PC-9 (cell line): ENCODE results near the gene UGT1A3. TPM values are rescaled to one million over a fixed set of nuclear protein-coding genes. Genes with fewer than 3 reads are reported as not detected.

Experiments
- BruUV-seq: library from RNA; stranded (reverse); fragments of 400-500 nt; replicated peaks from 2 replicates; lab custom pipeline; 2021; lab: Mats Ljungman, UMichigan
- CTCF ChIA-PET: fragments of 300-600 bp; sonication (Branson Sonifier 250); formaldehyde crosslinking; loops from one replicate; lab custom pipeline; 2022; ENCODE audit warnings: antibody characterized with exemption; lab: Charles Lee
- POLR2A ChIA-PET: fragments of 300-600 bp; sonication (Branson Sonifier 250); formaldehyde crosslinking; loops from one replicate; lab custom pipeline; 2022; ENCODE audit warnings: antibody characterized with exemption; ENCODE audit not compliant: unreplicated experiment; lab: Charles Lee
- DNase-seq, 2 experiments: peaks; one replicate each; pipeline versions ENCODE4 v3.0.0 to v3.0.0-alpha.2; 2015 to 2022; ENCODE audit warnings: mixed read lengths in 1 of 2
- H2AFZ ChIP-seq: fragments of 200-600 bp; sonication (generic); 2 replicates; pipeline ENCODE4 v1.8.1; 2017; ENCODE audit warnings: antibody characterized with exemption
- H3F3A ChIP-seq: fragments of 200-600 bp; sonication (generic); 2 replicates; pipeline ENCODE4 v1.8.1; 2017; ENCODE audit warnings: antibody characterized with exemption, mild to moderate bottlenecking, low read depth; ENCODE audit not compliant: insufficient read depth
- H3K27ac ChIP-seq: fragments of 200-600 bp; sonication (generic); 2 replicates; pipeline ENCODE4 v1.6.1; 2016; ENCODE audit warnings: mixed run types
- H3K27me3 ChIP-seq: fragments of 200-600 bp; sonication (generic); 2 replicates; pipeline ENCODE4 v1.6.1; 2016; ENCODE audit warnings: low read depth, mixed run types; ENCODE audit not compliant: insufficient read depth
- H3K36me3 ChIP-seq: fragments of 200-600 bp; sonication (generic); 2 replicates; pipeline ENCODE4 v1.6.1; 2016; ENCODE audit warnings: low read depth, mixed run types
- H3K4me1 ChIP-seq: fragments of 200-600 bp; sonication (generic); replicated peaks from 2 replicates; pipeline ENCODE4 v1.6.1; 2016; ENCODE audit warnings: mixed run types; ENCODE audit not compliant: insufficient read depth
- H3K4me2 ChIP-seq: fragments of 200-600 bp; sonication (generic); 2 replicates; pipeline ENCODE4 v1.6.1; 2017; ENCODE audit warnings: mixed run types
- H3K4me3 ChIP-seq: fragments of 200-600 bp; sonication (generic); 2 replicates; pipeline ENCODE4 v1.6.1; 2016; ENCODE audit warnings: mixed run types
- H3K79me2 ChIP-seq: fragments of 200-600 bp; sonication (generic); 2 replicates; pipeline ENCODE4 v1.6.1; 2017; ENCODE audit warnings: low read depth, mixed run types
- H3K9me2 ChIP-seq: fragments of 200-600 bp; sonication (generic); 2 replicates; pipeline ENCODE4 v1.8.1; 2017; ENCODE audit warnings: mild to moderate bottlenecking; ENCODE audit not compliant: insufficient read depth
- H3K9me3 ChIP-seq: fragments of 200-600 bp; sonication (generic); 2 replicates; pipeline ENCODE4 v1.8.1; 2016; ENCODE audit warnings: low read depth; ENCODE audit not compliant: insufficient read depth
- H4K20me1 ChIP-seq: fragments of 200-600 bp; sonication (generic); 2 replicates; pipeline ENCODE4 v1.8.1; 2017; ENCODE audit not compliant: insufficient read depth
- EZH2 ChIP-seq: fragments of 200-600 bp; sonication (generic); IDR thresholded peaks from 2 replicates; pipeline ENCODE4 v1.8.0; 2017; ENCODE audit warnings: antibody characterized with exemption, low read depth
- intact Hi-C: fragments of 100-400 bp; cut with micrococcal nuclease; formaldehyde crosslinking; loops from one replicate; pipeline ENCODE4 v1.10.0; 2022; ENCODE audit not compliant: unreplicated experiment
- total RNA-seq: library from RNA; stranded (reverse); gene quantifications from 2 replicates; pipeline ENCODE4 v1.2.3, GENCODE V29; 2021
- TF ChIP-seq, protein P1 (sequence below): fragments of 200-600 bp; sonication (generic); conservative IDR thresholded peaks from 2 replicates; pipeline ENCODE4 v1.6.1; 2017; ENCODE audit warnings: mixed run types, antibody characterized with exemption, mild to moderate bottlenecking, moderate library complexity

UGT1A3 gene
- total RNA-seq, 1 experiment from 2014 or later: 67.1 TPM

DNA sequence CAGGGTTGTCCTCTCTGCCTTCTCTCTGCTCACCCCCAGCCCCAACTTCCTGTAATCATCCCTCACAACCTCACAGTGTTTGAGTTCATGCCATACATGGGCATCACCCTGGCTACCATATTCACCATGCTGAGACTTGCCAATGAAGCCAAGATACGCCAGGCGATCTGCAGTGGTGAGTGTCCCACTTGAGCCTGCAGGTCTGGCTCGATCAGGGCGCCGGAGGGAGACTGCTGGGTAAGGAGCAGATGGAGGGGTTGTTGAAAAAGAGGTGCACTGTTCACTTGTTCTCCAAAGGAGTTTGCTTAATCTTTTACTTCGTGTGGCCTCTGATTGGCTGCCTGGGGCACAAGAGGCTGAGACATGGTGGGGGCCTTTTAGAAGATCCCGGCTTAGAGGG, 63.9 kb downstream of the UGT1A3 start:
- no peaks in the 10 kb centered on the region for H3K9me2 ChIP-seq
- ChIA-PET POLR2A (no interaction called here), CTCF (no interaction called here)
- intact Hi-C loops: no loop called here
- H3K4me3 ChIP-seq: no peak overlapping the region
- H3F3A ChIP-seq: no peaks in the 10 kb centered on the region
- H2AFZ ChIP-seq: no peak overlapping the region
- BruUV-seq: no TSS peak
- H3K4me2 ChIP-seq: no peak overlapping the region
- H3K4me1 ChIP-seq: no peaks in the 10 kb centered on the region
- no peaks in the 10 kb centered on the region for H3K27me3 ChIP-seq
- no peaks in the 10 kb centered on the region for H4K20me1 ChIP-seq
- no peak overlapping the region for H3K27ac ChIP-seq
- no peaks in the 10 kb centered on the region for H3K79me2 ChIP-seq
- no peak for DNase-seq
- H3K36me3 ChIP-seq: no peaks in the 10 kb centered on the region
- no peak for TF ChIP-seq EZH2
- TF ChIP-seq, protein P1, sequence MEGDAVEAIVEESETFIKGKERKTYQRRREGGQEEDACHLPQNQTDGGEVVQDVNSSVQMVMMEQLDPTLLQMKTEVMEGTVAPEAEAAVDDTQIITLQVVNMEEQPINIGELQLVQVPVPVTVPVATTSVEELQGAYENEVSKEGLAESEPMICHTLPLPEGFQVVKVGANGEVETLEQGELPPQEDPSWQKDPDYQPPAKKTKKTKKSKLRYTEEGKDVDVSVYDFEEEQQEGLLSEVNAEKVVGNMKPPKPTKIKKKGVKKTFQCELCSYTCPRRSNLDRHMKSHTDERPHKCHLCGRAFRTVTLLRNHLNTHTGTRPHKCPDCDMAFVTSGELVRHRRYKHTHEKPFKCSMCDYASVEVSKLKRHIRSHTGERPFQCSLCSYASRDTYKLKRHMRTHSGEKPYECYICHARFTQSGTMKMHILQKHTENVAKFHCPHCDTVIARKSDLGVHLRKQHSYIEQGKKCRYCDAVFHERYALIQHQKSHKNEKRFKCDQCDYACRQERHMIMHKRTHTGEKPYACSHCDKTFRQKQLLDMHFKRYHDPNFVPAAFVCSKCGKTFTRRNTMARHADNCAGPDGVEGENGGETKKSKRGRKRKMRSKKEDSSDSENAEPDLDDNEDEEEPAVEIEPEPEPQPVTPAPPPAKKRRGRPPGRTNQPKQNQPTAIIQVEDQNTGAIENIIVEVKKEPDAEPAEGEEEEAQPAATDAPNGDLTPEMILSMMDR: no peak
- no peaks in the 10 kb centered on the region for H3K9me3 ChIP-seq

DNA sequence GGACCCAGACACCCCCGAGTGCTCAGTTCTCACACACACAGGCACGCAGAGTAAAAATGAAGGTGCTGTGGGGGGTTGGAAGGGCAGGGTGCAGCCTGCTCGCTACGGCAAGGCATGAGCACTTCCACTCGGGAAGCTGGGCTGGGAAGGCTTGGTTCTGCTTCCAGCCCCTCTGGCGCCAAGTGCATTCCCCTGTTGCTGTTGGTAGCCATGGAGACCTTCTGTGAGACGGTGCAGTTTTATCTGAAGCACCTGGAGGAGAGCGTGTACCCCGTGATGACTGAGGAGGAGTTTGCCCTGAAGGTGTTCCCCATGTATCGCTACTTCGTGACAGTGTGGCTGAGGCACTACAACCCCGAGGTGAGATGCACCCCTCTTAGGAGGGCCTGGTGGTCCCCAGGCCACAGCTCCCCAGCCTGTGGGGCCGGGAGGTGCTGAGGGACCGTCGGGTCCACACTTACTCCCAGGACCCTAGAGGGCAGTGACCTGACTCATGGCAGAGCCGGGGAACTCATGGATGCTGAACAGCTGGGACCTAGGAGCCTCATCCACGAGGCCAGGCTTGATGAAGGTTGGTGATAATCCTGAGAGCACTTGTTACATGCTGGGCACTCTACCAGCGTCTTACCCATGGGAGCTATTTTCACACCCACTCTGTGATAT, 64.8 kb downstream of the UGT1A3 start:
- no peak overlapping the region for H3K27ac ChIP-seq
- no peaks in the 10 kb centered on the region for H3K9me3 ChIP-seq
- no peaks in the 10 kb centered on the region for H3K4me1 ChIP-seq
- TF ChIP-seq, protein P1: no peak
- TF ChIP-seq EZH2: no peak
- H3K79me2 ChIP-seq: no peaks in the 10 kb centered on the region
- H3K4me3 ChIP-seq: no peak overlapping the region
- H4K20me1 ChIP-seq: no peaks in the 10 kb centered on the region
- intact Hi-C loops: no loop called here
- H3K4me2 ChIP-seq: no peak overlapping the region
- POLR2A ChIA-PET: no interaction called here
- H3K9me2 ChIP-seq: no peaks in the 10 kb centered on the region
- no peak overlapping the region for H2AFZ ChIP-seq
- DNase-seq: no peak
- no TSS peak for BruUV-seq
- no peaks in the 10 kb centered on the region for H3F3A ChIP-seq
- no peaks in the 10 kb centered on the region for H3K36me3 ChIP-seq
- CTCF ChIA-PET: no interaction called here
- H3K27me3 ChIP-seq: no peaks in the 10 kb centered on the region

DNA sequence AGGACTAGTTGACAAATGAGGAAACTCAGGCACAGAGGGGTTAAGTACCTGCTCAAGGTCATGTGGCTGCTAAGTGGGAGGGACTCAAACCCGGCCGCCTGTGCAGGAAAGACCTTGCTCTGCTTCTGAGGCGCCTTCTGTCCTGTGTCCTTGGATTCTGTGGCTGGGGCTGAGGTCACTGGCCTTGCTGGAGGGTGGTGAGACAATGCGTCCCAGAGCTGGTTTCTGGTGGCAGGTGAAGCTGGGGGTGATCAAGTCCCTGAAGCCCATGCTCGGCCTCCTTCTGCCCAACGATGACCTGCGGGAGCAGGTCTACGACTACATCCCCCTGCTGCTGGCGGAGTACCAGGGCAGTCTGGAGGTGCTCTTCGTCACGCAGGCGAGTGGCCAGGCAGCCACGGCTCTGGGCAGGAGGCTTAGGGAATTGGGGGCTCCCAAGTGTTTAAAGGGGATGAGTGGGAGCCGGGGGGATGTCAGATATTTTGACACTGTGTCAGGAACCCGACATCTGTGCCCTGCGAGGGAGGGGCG, 65.4 kb downstream of the UGT1A3 start:
- Histone ChIP-seq H3K4me3 (no peak overlapping the region), H3K27ac (no peak overlapping the region), H3F3A (no peaks in the 10 kb centered on the region), H3K36me3 (no peaks in the 10 kb centered on the region), H3K9me2 (no peaks in the 10 kb centered on the region), H3K27me3 (no peaks in the 10 kb centered on the region), H3K9me3 (no peaks in the 10 kb centered on the region), H2AFZ (no peak overlapping the region), H3K4me2 (no peak overlapping the region), H3K4me1 (no peaks in the 10 kb centered on the region), H4K20me1 (no peaks in the 10 kb centered on the region), H3K79me2 (no peaks in the 10 kb centered on the region)
- no peak for DNase-seq
- intact Hi-C loops: no loop called here
- TF ChIP-seq, protein P1: no peak
- TF ChIP-seq EZH2: no peak
- no TSS peak for BruUV-seq
- ChIA-PET POLR2A (no interaction called here), CTCF (no interaction called here)
